Measurements from ENCODE around the gene ZFYVE1. TPM values are rescaled to one million over a fixed set of nuclear protein-coding genes. Genes with fewer than 3 reads are reported as not detected.
"Not testable (repeated sequence)": the region's sequence is repeated elsewhere in the genome, so short reads cannot be mapped to it uniquely, and the experiment has no call there.

The ZFYVE1 gene
- total RNA-seq, 2 donors from 2014 or later = 6.5 to 16.8 TPM

- TF ChIP-seq POLR2A (IDR thresholded peaks at IDR 0.05) (no peak), CTCF (IDR thresholded peaks at IDR 0.05) (no peak)
- DNase-seq (no peak), ATAC-seq (no peak)
- H3K9me3 ChIP-seq = no peaks in the 10 kb centered on the region
- intact Hi-C loops (cut with DNase I) = no loop called here
- no peak overlapping the region for H3K4me3 ChIP-seq
- H3K36me3 ChIP-seq (replicated peaks in 1 of 2; ENCODE audit: insufficient read depth in 1 of 2, low read depth in 2 of 2) = no peaks in the 10 kb centered on the region
- H3K4me1 ChIP-seq = no peaks in the 10 kb centered on the region
- no peaks in the 10 kb centered on the region for H3K27me3 ChIP-seq
- no peak overlapping the region for H3K27ac ChIP-seq
- 88 to 95% methylated on average over 2 of the region's 2 CpGs for WGBS, 2 donors
These were observed 12.8 kb downstream of the ZFYVE1 start for GRCh38 chr14:73014105-73014504.

- intact Hi-C loops (cut with DNase I); H3K27me3 ChIP-seq; H3K27ac ChIP-seq: not testable (repeated sequence)
These were observed 15.7 kb downstream of the ZFYVE1 start for GRCh38 chr14:73011189-73011588.

GRCh38 chr14:73008501-73008900 lies 18.4 kb downstream of the ZFYVE1 start:
- H3K4me1 ChIP-seq = peaks cover 20% of the 10 kb centered on the region
- intact Hi-C loops (cut with DNase I) = no loop called here
- H3K27ac ChIP-seq = no peak overlapping the region
- DNase-seq (no peak), ATAC-seq (no peak)
- no peaks in the 10 kb centered on the region for H3K27me3 ChIP-seq
- no peaks in the 10 kb centered on the region for H3K9me3 ChIP-seq
- no peak for TF ChIP-seq POLR2A (IDR thresholded peaks at IDR 0.05)
- TF ChIP-seq CTCF (IDR thresholded peaks at IDR 0.05) = no peak
- H3K4me3 ChIP-seq = no peak overlapping the region
- H3K36me3 ChIP-seq (replicated peaks in 1 of 2; ENCODE audit: insufficient read depth in 1 of 2, low read depth in 2 of 2) = no peaks in the 10 kb centered on the region
- 67 to 100% methylated on average over 1 of the region's 1 CpG for WGBS, 2 donors

More at GRCh38 chr14:73011189-73011588, 15.7 kb downstream of the ZFYVE1 start:
- 84 to 93% methylated on average over 7 of the region's 7 CpGs for WGBS, 2 donors
- H3K4me3 ChIP-seq; ATAC-seq; H3K36me3 ChIP-seq (replicated peaks in 1 of 2; ENCODE audit: insufficient read depth in 1 of 2, low read depth in 2 of 2); H3K4me1 ChIP-seq; DNase-seq; H3K9me3 ChIP-seq: not testable (repeated sequence)

- intact Hi-C loops (cut with DNase I) = no loop called here
- DNase-seq (no peak), ATAC-seq (no peak)
- Histone ChIP-seq H3K9me3 (no peaks in the 10 kb centered on the region), H3K27ac (no peak overlapping the region), H3K27me3 (no peaks in the 10 kb centered on the region), H3K4me1 (peaks cover 20% of the 10 kb centered on the region), H3K36me3 (replicated peaks in 1 of 2; ENCODE audit: insufficient read depth in 1 of 2, low read depth in 2 of 2) (no peaks in the 10 kb centered on the region), H3K4me3 (no peak overlapping the region)
- WGBS, 2 donors = 84 to 85% methylated on average over 5 of the region's 5 CpGs
- TF ChIP-seq POLR2A (IDR thresholded peaks at IDR 0.05) (no peak), CTCF (IDR thresholded peaks at IDR 0.05) (no peak)
These were observed 19.1 kb downstream of the ZFYVE1 start for GRCh38 chr14:73007835-73008234.

GRCh38 chr14:73004641-73005040 lies 22.3 kb downstream of the ZFYVE1 start:
- ATAC-seq; H3K27me3 ChIP-seq; H3K36me3 ChIP-seq (replicated peaks in 1 of 2; ENCODE audit: insufficient read depth in 1 of 2, low read depth in 2 of 2); H3K4me3 ChIP-seq; H3K9me3 ChIP-seq; intact Hi-C loops (cut with DNase I): not testable (repeated sequence)
- H3K4me1 ChIP-seq = peaks cover 20% of the 10 kb centered on the region
- H3K27ac ChIP-seq = peak overlapping the region in 3 of 4 donors; percentile 50 to 72 (median 71)
- DNase-seq = peak in 1 of 4 donors; percentile 14
- WGBS, 2 donors = 56 to 86% methylated on average over 9 of the region's 9 CpGs

GRCh38 chr14:73003681-73004080 lies 23.2 kb downstream of the ZFYVE1 start:
- Histone ChIP-seq H3K27me3 (no peaks in the 10 kb centered on the region), H3K27ac (no peak overlapping the region), H3K36me3 (replicated peaks in 1 of 2; ENCODE audit: insufficient read depth in 1 of 2, low read depth in 2 of 2) (no peaks in the 10 kb centered on the region), H3K9me3 (no peaks in the 10 kb centered on the region), H3K4me3 (no peak overlapping the region), H3K4me1 (peaks cover 20% of the 10 kb centered on the region)
- ATAC-seq = no peak
- 88 to 95% methylated on average over 6 of the region's 6 CpGs for WGBS, 2 donors
- no peak for DNase-seq
- no peak for TF ChIP-seq POLR2A (IDR thresholded peaks at IDR 0.05)
- no peak for TF ChIP-seq CTCF (IDR thresholded peaks at IDR 0.05)
- intact Hi-C loops (cut with DNase I) = no loop called here
